ENCODE measurements around the gene ADPRS. TPM values are rescaled to one million over a fixed set of nuclear protein-coding genes. Genes with fewer than 3 reads are reported as not detected.

The ADPRS gene
- total and polyA plus RNA-seq, 2 experiments from 2014 or later, result 42.0 to 70.3 TPM

- Histone ChIP-seq H3K79me2 (ENCODE audit: insufficient read depth) (no peaks in the 10 kb centered on the region), H3K4me3 (no peak overlapping the region), H4K20me1 (ENCODE audit: insufficient read depth) (no peaks in the 10 kb centered on the region), H3K27ac (no peak overlapping the region), H3K9me3 (ENCODE audit: low read depth) (no peaks in the 10 kb centered on the region), H3K4me2 (ENCODE audit: unreplicated experiment) (no peak overlapping the region), H3K9me2 (ENCODE audit: insufficient read depth) (no peaks in the 10 kb centered on the region), H3K36me3 (ENCODE audit: low read depth) (no peaks in the 10 kb centered on the region), H3K4me1 (ENCODE audit: insufficient read depth) (peaks cover 27% of the 10 kb centered on the region), H2AFZ (no peak overlapping the region; the same call in 1 of the 2 replicates), H3K9ac (no peak overlapping the region), H3F3A (ENCODE audit: insufficient read depth) (peaks cover 8% of the 10 kb centered on the region), H3K27me3 (replicated peaks; ENCODE audit: insufficient read depth) (no peaks in the 10 kb centered on the region)
- TF ChIP-seq EZH2phosphoT487 (IDR thresholded peaks at IDR 0.05; ENCODE audit: insufficient read depth, low read depth) (no peak), EZH2 (IDR thresholded peaks at IDR 0.05; ENCODE audit: insufficient read depth, poor library complexity, severe bottlenecking) (no peak)
- in situ Hi-C loops (cut with MboI), result no loop called here
- no peak for DNase-seq
- 17 to 29% methylated on average over 3 to 4 of the region's 4 CpGs for WGBS, 2 experiments (ENCODE audit: low coverage in 1 of 2, low lambda C conversion rate in 2 of 2, missing lambda C conversion rate in 2 of 2)
Measured at GRCh38 chr1:36111151-36111550, 22.5 kb downstream of the ADPRS start.

- Histone ChIP-seq H3F3A (ENCODE audit: insufficient read depth) (peaks cover 22% of the 10 kb centered on the region), H3K79me2 (ENCODE audit: insufficient read depth) (no peaks in the 10 kb centered on the region), H3K27me3 (replicated peaks; ENCODE audit: insufficient read depth) (no peaks in the 10 kb centered on the region), H3K9me2 (ENCODE audit: insufficient read depth) (no peaks in the 10 kb centered on the region), H3K36me3 (ENCODE audit: low read depth) (no peaks in the 10 kb centered on the region), H3K4me2 (ENCODE audit: unreplicated experiment) (no peak overlapping the region), H3K9me3 (ENCODE audit: low read depth) (no peaks in the 10 kb centered on the region), H3K9ac (no peak overlapping the region), H3K4me3 (no peak overlapping the region), H4K20me1 (ENCODE audit: insufficient read depth) (no peaks in the 10 kb centered on the region), H3K4me1 (ENCODE audit: insufficient read depth) (peaks cover 34% of the 10 kb centered on the region), H2AFZ (no peak overlapping the region), H3K27ac (no peak overlapping the region)
- DNase-seq, result no peak
- in situ Hi-C loops (cut with MboI), result no loop called here
- TF ChIP-seq EZH2 (IDR thresholded peaks at IDR 0.05; ENCODE audit: insufficient read depth, poor library complexity, severe bottlenecking), result no peak
- TF ChIP-seq EZH2phosphoT487 (IDR thresholded peaks at IDR 0.05; ENCODE audit: insufficient read depth, low read depth), result no peak
- 90 to 94% methylated on average over 9 of the region's 9 CpGs for WGBS, 2 experiments (ENCODE audit: low coverage in 1 of 2, low lambda C conversion rate in 2 of 2, missing lambda C conversion rate in 2 of 2)
Measured at GRCh38 chr1:36112823-36113222, 24.1 kb downstream of the ADPRS start.

- Histone ChIP-seq H3K4me3 (no peak overlapping the region; the same call in 1 of the 2 replicates), H4K20me1 (ENCODE audit: insufficient read depth) (no peaks in the 10 kb centered on the region), H3K9me3 (ENCODE audit: low read depth) (no peaks in the 10 kb centered on the region), H3K4me1 (ENCODE audit: insufficient read depth) (peaks cover 25% of the 10 kb centered on the region), H3K27me3 (replicated peaks; ENCODE audit: insufficient read depth) (no peaks in the 10 kb centered on the region), H3K79me2 (ENCODE audit: insufficient read depth) (no peaks in the 10 kb centered on the region), H3K4me2 (ENCODE audit: unreplicated experiment) (peak overlapping the region; percentile 57), H2AFZ (peak overlapping the region; percentile 50; the same call in 1 of the 2 replicates), H3K27ac (peak overlapping the region; percentile 93; the same call in 1 of the 2 replicates), H3K9me2 (ENCODE audit: insufficient read depth) (no peaks in the 10 kb centered on the region), H3K9ac (peak overlapping the region; percentile 78), H3F3A (ENCODE audit: insufficient read depth) (peaks cover 22% of the 10 kb centered on the region), H3K36me3 (ENCODE audit: low read depth) (no peaks in the 10 kb centered on the region)
- in situ Hi-C loops (cut with MboI), result no loop called here
- TF ChIP-seq EZH2 (IDR thresholded peaks at IDR 0.05; ENCODE audit: insufficient read depth, poor library complexity, severe bottlenecking), result no peak
- WGBS, 2 experiments (ENCODE audit: low coverage in 1 of 2, low lambda C conversion rate in 2 of 2, missing lambda C conversion rate in 2 of 2), result 73 to 77% methylated on average over 5 of the region's 5 CpGs
- DNase-seq, result no peak
Measured at GRCh38 chr1:36114371-36114770, 25.7 kb downstream of the ADPRS start.

GRCh38 chr1:36115200-36115669, 26.5 kb downstream of the ADPRS start:
- H3K36me3 ChIP-seq (ENCODE audit: low read depth), result no peaks in the 10 kb centered on the region
- peak; percentile 92 for DNase-seq
- WGBS, 2 experiments (ENCODE audit: low coverage in 1 of 2, low lambda C conversion rate in 2 of 2, missing lambda C conversion rate in 2 of 2), result 1 to 2% methylated on average over 15 to 18 of the region's 18 CpGs
- peaks cover 21% of the 10 kb centered on the region for H3K4me1 ChIP-seq (ENCODE audit: insufficient read depth)
- TF ChIP-seq EZH2phosphoT487 (IDR thresholded peaks at IDR 0.05; ENCODE audit: insufficient read depth, low read depth), result no peak
- no peaks in the 10 kb centered on the region for H3K9me2 ChIP-seq (ENCODE audit: insufficient read depth)
- peak overlapping the region; percentile 57 for H3K4me2 ChIP-seq (ENCODE audit: unreplicated experiment)
- no peaks in the 10 kb centered on the region for H3K27me3 ChIP-seq (replicated peaks; ENCODE audit: insufficient read depth)
- peak overlapping the region; percentile 93 for H3K27ac ChIP-seq
- peaks cover 19% of the 10 kb centered on the region for H3F3A ChIP-seq (ENCODE audit: insufficient read depth)
- no peaks in the 10 kb centered on the region for H4K20me1 ChIP-seq (ENCODE audit: insufficient read depth)
- H3K9ac ChIP-seq, result peak overlapping the region; percentile 78
- in situ Hi-C loops (cut with MboI), result no loop called here
- peak overlapping the region; percentile 50 for H2AFZ ChIP-seq
- H3K4me3 ChIP-seq, result peak overlapping the region; percentile 13
- H3K79me2 ChIP-seq (ENCODE audit: insufficient read depth), result no peaks in the 10 kb centered on the region
- no peaks in the 10 kb centered on the region for H3K9me3 ChIP-seq (ENCODE audit: low read depth)

GRCh38 chr1:36115931-36116330, 27.2 kb downstream of the ADPRS start:
- Histone ChIP-seq H3K4me2 (ENCODE audit: unreplicated experiment) (peak overlapping the region; percentile 57), H3K4me1 (ENCODE audit: insufficient read depth) (peaks cover 21% of the 10 kb centered on the region), H3K27me3 (replicated peaks; ENCODE audit: insufficient read depth) (no peaks in the 10 kb centered on the region), H3K36me3 (ENCODE audit: low read depth) (no peaks in the 10 kb centered on the region), H3K9me3 (ENCODE audit: low read depth) (no peaks in the 10 kb centered on the region), H3K9ac (peak overlapping the region; percentile 78), H4K20me1 (ENCODE audit: insufficient read depth) (no peaks in the 10 kb centered on the region), H3K27ac (peak overlapping the region; percentile 93), H3K4me3 (0 out of 2 replicates have a peak overlapping the region, but pooled peaks have one; percentile 13), H3K79me2 (ENCODE audit: insufficient read depth) (no peaks in the 10 kb centered on the region), H2AFZ (peak overlapping the region; percentile 19; the same call in 1 of the 2 replicates), H3K9me2 (ENCODE audit: insufficient read depth) (no peaks in the 10 kb centered on the region), H3F3A (ENCODE audit: insufficient read depth) (peaks cover 19% of the 10 kb centered on the region)
- no peak for TF ChIP-seq EZH2phosphoT487 (IDR thresholded peaks at IDR 0.05; ENCODE audit: insufficient read depth, low read depth)
- no peak for TF ChIP-seq EZH2 (IDR thresholded peaks at IDR 0.05; ENCODE audit: insufficient read depth, poor library complexity, severe bottlenecking)
- WGBS, 2 experiments (ENCODE audit: low coverage in 1 of 2, low lambda C conversion rate in 2 of 2, missing lambda C conversion rate in 2 of 2), result 41 to 43% methylated on average over 5 of the region's 5 CpGs
- in situ Hi-C loops (cut with MboI), result no loop called here
- DNase-seq, result peak; percentile 84

All from GM23248 (cell line).